HepG2 (cell line): ENCODE data around the gene SALL4. TPM values are rescaled to one million over a fixed set of nuclear protein-coding genes. Genes with fewer than 3 reads are reported as not detected.
"Not testable (repeated sequence)": the region's sequence is repeated elsewhere in the genome, so short reads cannot be mapped to it uniquely, and the experiment has no call there.

ENCODE experiments used
- ATAC-seq: fragments of 200-7000 bp; cut with Tn5 transposase; 3 replicates; pipeline ENCODE4 v1.9.1; 2020; ENCODE audit warnings: mild to moderate bottlenecking, moderate library complexity
- BruUV-seq: library from RNA; stranded (reverse); fragments of 400-500 nt; replicated peaks from 2 replicates; lab custom pipeline; 2021; lab: Mats Ljungman, UMichigan
- CTCF ChIA-PET: fragments of 300-600 bp; formaldehyde crosslinking; extraction: SDS; loops from one replicate; lab custom pipeline; 2021; ENCODE audit warnings: low total read pairs, inconsistent platforms, low intra/inter-chr PET ratio; lab: Yijun Ruan, JAX
- POLR2A ChIA-PET: fragments of 350-600 bp; sonication (Branson Sonifier 250); formaldehyde crosslinking; loops from one replicate; lab custom pipeline; 2020; ENCODE audit warnings: antibody characterized with exemption, inconsistent platforms; lab: Yijun Ruan, JAX
- DNase-seq: peaks from one replicate; pipeline ENCODE4 v3.0.0-alpha.2; 2015; ENCODE audit warnings: low spot score
- FAIRE-seq: peaks from 3 replicates; lab custom pipeline; 2011; peaks lifted over from hg19 to GRCh38; lab: Jason Lieb, UNC
- H2AFZ ChIP-seq: one replicate; pipeline ENCODE4 v1.6.1; 2011; ENCODE audit warnings: low read length, inconsistent platforms
- H3K27ac ChIP-seq: fragments of 300-600 bp; 3 replicates; pipeline ENCODE4 v1.8.0; 2011; ENCODE audit warnings: mixed run types, mild to moderate bottlenecking, mixed read lengths, low read length, inconsistent platforms; ENCODE audit not compliant: insufficient read depth; ENCODE audit errors: extremely low read length
- H3K27me3 ChIP-seq, 2 experiments: fragments of 200-600 bp in 1 of 2; 2 replicates in 1 of 2; 3 replicates in 1 of 2; pipeline versions ENCODE4 v1.6.0 to v1.8.0; 2011; ENCODE audit warnings: low read length in 2 of 2, mild to moderate bottlenecking in 2 of 2, moderate library complexity in 2 of 2, inconsistent platforms in 1 of 2; ENCODE audit not compliant: insufficient read depth in 2 of 2, control insufficient read depth in 1 of 2
- H3K36me3 ChIP-seq, 2 experiments: fragments of 200-600 bp in 1 of 2; replicated peaks in 1 of 2; 2 replicates in 1 of 2; 3 replicates in 1 of 2; pipeline versions ENCODE4 v1.5.1 to v1.8.0; 2011; ENCODE audit warnings: low read length in 2 of 2, inconsistent platforms in 1 of 2; ENCODE audit not compliant: insufficient read depth in 2 of 2, control insufficient read depth in 1 of 2
- H3K4me1 ChIP-seq: 2 replicates; pipeline ENCODE4 v1.5.1; 2012; ENCODE audit warnings: low read length, inconsistent platforms; ENCODE audit not compliant: insufficient read depth
- H3K4me2 ChIP-seq: 2 replicates; pipeline ENCODE4 v1.6.0; 2011; ENCODE audit warnings: low read depth, low read length, inconsistent platforms
- H3K4me3 ChIP-seq, 3 experiments: fragments of 200-600 bp in 1 of 3; sonication (generic), shearing (Covaris generic) in 1 of 3; replicated peaks in 1 of 3; 2 replicates each; pipeline ENCODE4 v1.5.1; 2011 to 2016; ENCODE audit warnings: low read length in 3 of 3, inconsistent platforms in 2 of 3, low read depth in 2 of 3, mild to moderate bottlenecking in 2 of 3, control low read depth in 1 of 3, mixed read lengths in 1 of 3; ENCODE audit not compliant: insufficient read depth in 1 of 3
- H3K79me2 ChIP-seq: one replicate; pipeline ENCODE4 v1.6.1; 2011; ENCODE audit warnings: low read length, inconsistent platforms; ENCODE audit not compliant: insufficient read depth
- H3K9ac ChIP-seq: 2 replicates; pipeline ENCODE4 v1.6.0; 2011; ENCODE audit warnings: mild to moderate bottlenecking, low read depth, low read length, inconsistent platforms; ENCODE audit not compliant: insufficient read depth
- H3K9me3 ChIP-seq: 2 replicates; pipeline ENCODE4 v1.5.1; 2012; ENCODE audit warnings: mild to moderate bottlenecking, low read length
- H4K20me1 ChIP-seq: 2 replicates; pipeline ENCODE4 v1.6.0; 2011; ENCODE audit warnings: inconsistent platforms, mild to moderate bottlenecking, low read length, moderate library complexity; ENCODE audit not compliant: insufficient read depth
- LCORL ChIP-seq, 2 experiments: fragments of 450-650 bp in 1 of 2; sonication (generic) in 1 of 2; formaldehyde crosslinking in 1 of 2; IDR thresholded peaks; 2 replicates each; pipeline versions ENCODE4 v1.5.0 to v1.6.1; 2017 to 2020; ENCODE audit warnings: antibody characterized with exemption in 1 of 2, missing genetic modification reagents in 1 of 2
- ZBTB40 ChIP-seq, 2 experiments: fragments of 450-650 bp in 1 of 2; sonication (generic) in 1 of 2; formaldehyde crosslinking in 1 of 2; IDR thresholded peaks; 2 replicates each; pipeline versions ENCODE4 v1.6.1 to v1.8.0; 2016 to 2022; ENCODE audit warnings: antibody characterized with exemption in 1 of 2, mild to moderate bottlenecking in 1 of 2, missing genetic modification reagents in 1 of 2
- WGBS: methylation state at CpG from one replicate; pipeline ENCODE4 v1.1.6; 2017; ENCODE audit warnings: low lambda C conversion rate; 5-methylcytosine and 5-hydroxymethylcytosine counted together
- in situ Hi-C: cut with HindIII; loops from 2 replicates; pipeline ENCODE4 v1.10.0; 2017; ENCODE audit warnings: low pct_unique_long_range_greater_than_20kb; ENCODE audit not compliant: extremely low pct_ligation_motif_present
- intact Hi-C: fragments of 100-400 bp; cut with micrococcal nuclease; formaldehyde crosslinking; loops from one replicate; pipeline ENCODE4 v1.10.0; 2022; ENCODE audit not compliant: unreplicated experiment
- polyA plus RNA-seq, 8 experiments: library from polyadenylated mRNA; depleted of rRNA in 3 of 8; stranded (reverse) in 7 of 8; unstranded in 1 of 8; fragments of >200 nt; fragmentation: Illumina TruSeq in 4 of 8; extraction: Trizol in 4 of 8; gene quantifications; 2 replicates each; pipeline versions ENCODE4 v1.2.1 to v1.2.3, GENCODE V29; 2011 to 2016; ENCODE audit warnings: low read depth in 4 of 8, missing spikeins in 1 of 8, mixed read lengths in 1 of 8; ENCODE audit not compliant: insufficient read depth in 1 of 8
- total RNA-seq, 5 experiments: library from RNA; depleted of rRNA; stranded (reverse); fragments of >200 nt; fragmentation: Illumina TruSeq; extraction: Trizol; gene quantifications; 2 replicates each; pipeline ENCODE4 v1.2.3, GENCODE V29; 2016; ENCODE audit warnings: low read depth in 1 of 5

Gene SALL4
- total and polyA plus RNA-seq, 2 of the 13 experiments (the other 11 are each of a cell fraction or from before 2014, with no cell fraction given) = 0.33 to 1.8 TPM

DNA sequence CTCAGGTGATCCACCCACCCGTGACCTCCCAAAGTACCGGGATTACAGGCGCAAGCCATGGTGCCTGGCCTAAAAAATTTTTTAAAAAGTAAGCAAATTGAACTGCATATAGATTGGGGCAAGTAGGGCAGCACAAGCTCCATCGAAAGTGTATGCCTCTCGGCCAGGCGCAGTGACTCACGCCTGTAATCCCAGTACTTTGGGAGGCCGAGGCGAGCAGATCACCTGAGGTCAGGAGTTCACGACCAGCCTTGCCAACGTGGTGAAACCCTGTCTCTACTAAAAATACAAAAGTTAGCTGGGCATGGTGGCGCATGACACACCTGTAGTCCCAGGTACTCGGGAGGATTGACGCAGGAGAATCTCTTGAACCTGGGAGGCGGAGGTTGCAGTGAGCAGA lies 64.1 kb downstream of the SALL4 start:
- H3K9ac ChIP-seq; H3K4me3 ChIP-seq; H4K20me1 ChIP-seq; H3K9me3 ChIP-seq; FAIRE-seq; H3K36me3 ChIP-seq; intact Hi-C loops; H3K4me2 ChIP-seq; H2AFZ ChIP-seq; POLR2A ChIA-PET; ATAC-seq; DNase-seq; in situ Hi-C loops; H3K27me3 ChIP-seq; CTCF ChIA-PET; BruUV-seq; H3K27ac ChIP-seq; TF ChIP-seq ZBTB40, LCORL (IDR thresholded peaks at IDR 0.05): not testable (repeated sequence)
- Histone ChIP-seq H3K4me1 (peaks cover 83% of the 10 kb centered on the region), H3K79me2 (peaks cover 15% of the 10 kb centered on the region)
- TF ChIP-seq ZBTB40 (CRISPR knock-in tag; IDR thresholded peaks at IDR 0.05) (0 out of 2 replicates have a peak, but pooled peaks have one; percentile 6), LCORL (CRISPR knock-in tag; IDR thresholded peaks at IDR 0.05) (0 out of 2 replicates have a peak, but pooled peaks have one; percentile 28)
- WGBS = 92% methylated on average over 15 of the region's 15 CpGs
